Measurements from ENCODE around the gene ARHGAP10.

The ARHGAP10 gene

GRCh38 chr4:147830987-147831386, 99.1 kb downstream of the ARHGAP10 start:
- no peak for DNase-seq

- DNase-seq = peak; percentile 24
Observed at GRCh38 chr4:147831551-147832171, 99.8 kb downstream of the ARHGAP10 start.

GRCh38 chr4:147833254-147833653, 101.4 kb downstream of the ARHGAP10 start:
- no peak for DNase-seq

- DNase-seq = no peak
Observed at GRCh38 chr4:147833741-147834140, 101.9 kb downstream of the ARHGAP10 start.

GRCh38 chr4:147834480-147834879, 102.6 kb downstream of the ARHGAP10 start:
- no peak for DNase-seq

- no peak for DNase-seq
Observed at GRCh38 chr4:147836807-147837206, 104.9 kb downstream of the ARHGAP10 start.

- no peak for DNase-seq
Observed at GRCh38 chr4:147837435-147837834, 105.5 kb downstream of the ARHGAP10 start.

GRCh38 chr4:147837854-147838253, 106.0 kb downstream of the ARHGAP10 start:
- no peak for DNase-seq

GRCh38 chr4:147839200-147839599, 107.3 kb downstream of the ARHGAP10 start:
- no peak for DNase-seq

- no peak for DNase-seq
Observed at GRCh38 chr4:147839663-147840062, 107.8 kb downstream of the ARHGAP10 start.

GRCh38 chr4:147840838-147841738, 109.2 kb downstream of the ARHGAP10 start:
- no peak for DNase-seq

GRCh38 chr4:147842573-147842972, 110.7 kb downstream of the ARHGAP10 start:
- no peak for DNase-seq

- DNase-seq = peak; percentile 6
Observed at GRCh38 chr4:147843162-147843561, 111.3 kb downstream of the ARHGAP10 start.

GRCh38 chr4:147844781-147845180, 112.9 kb downstream of the ARHGAP10 start:
- no peak for DNase-seq

- DNase-seq = no peak
Observed at GRCh38 chr4:147846318-147847155, 114.6 kb downstream of the ARHGAP10 start.

GRCh38 chr4:147847751-147848590, 116.1 kb downstream of the ARHGAP10 start:
- DNase-seq = no peak

- DNase-seq = no peak
Observed at GRCh38 chr4:147848634-147849033, 116.7 kb downstream of the ARHGAP10 start.

- no peak for DNase-seq
Observed at GRCh38 chr4:147851135-147851534, 119.2 kb downstream of the ARHGAP10 start.

- no peak for DNase-seq
Observed at GRCh38 chr4:147853706-147854105, 121.8 kb downstream of the ARHGAP10 start.

GRCh38 chr4:147854154-147854553, 122.3 kb downstream of the ARHGAP10 start:
- DNase-seq = no peak

GRCh38 chr4:147855571-147856009, 123.7 kb downstream of the ARHGAP10 start:
- DNase-seq = no peak

- no peak for DNase-seq
Observed at GRCh38 chr4:147860960-147861359, 129.1 kb downstream of the ARHGAP10 start.

All from hematopoietic multipotent progenitor cell treated with erythropoietin and hydrocortisone succinate and interleukin-3 and kit ligand, for 8 days (in vitro differentiated cells).